ENCODE data around the gene CARD14.
"Not testable (repeated sequence)": the region's sequence is repeated elsewhere in the genome, so short reads cannot be mapped to it uniquely, and the experiment has no call there.

CARD14 gene

GRCh38 chr17:80147035-80147822, 22.6 kb upstream of the CARD14 start, which contains the start of gene EIF4A3:
Gene EIF4A3 (minus strand): TSS chr17:80147128. CDS start chr17:80146961, 167 bp downstream.
- peak; percentile 92 for DNase-seq (ENCODE audit: low read depth)

GRCh38 chr17:80151333-80151732, 18.5 kb upstream of the CARD14 start:
- no peak for DNase-seq (ENCODE audit: low read depth)

GRCh38 chr17:80152081-80152702, 17.6 kb upstream of the CARD14 start:
- no peak for DNase-seq (ENCODE audit: low read depth)

- no peak for DNase-seq (ENCODE audit: low read depth)
Measured at GRCh38 chr17:80153004-80153403, 16.8 kb upstream of the CARD14 start.

GRCh38 chr17:80154166-80154565, 15.7 kb upstream of the CARD14 start:
- DNase-seq (ENCODE audit: low read depth) = no peak

- DNase-seq (ENCODE audit: low read depth) = not testable (repeated sequence)
Measured at GRCh38 chr17:80155600-80155999, 14.2 kb upstream of the CARD14 start.

- DNase-seq (ENCODE audit: low read depth) = no peak
Measured at GRCh38 chr17:80158846-80159245, 11.0 kb upstream of the CARD14 start.

- no peak for DNase-seq (ENCODE audit: low read depth)
Measured at GRCh38 chr17:80160536-80160935, 9.3 kb upstream of the CARD14 start.

GRCh38 chr17:80163336-80163735, 6.5 kb upstream of the CARD14 start:
- no peak for DNase-seq (ENCODE audit: low read depth)

- DNase-seq (ENCODE audit: low read depth) = no peak
Measured at GRCh38 chr17:80164185-80164584, 5.6 kb upstream of the CARD14 start.

- DNase-seq (ENCODE audit: low read depth) = no peak
Measured at GRCh38 chr17:80166446-80166845, 3.4 kb upstream of the CARD14 start.

- no peak for DNase-seq (ENCODE audit: low read depth)
Measured at GRCh38 chr17:80168371-80168770, 1.5 kb upstream of the CARD14 start.

GRCh38 chr17:80169107-80169506, 723 bp upstream of the CARD14 start:
- DNase-seq (ENCODE audit: low read depth) = no peak

- no peak for DNase-seq (ENCODE audit: low read depth)
Measured at GRCh38 chr17:80171681-80172080, 1.9 kb downstream of the CARD14 start.

GRCh38 chr17:80173126-80173525, 3.3 kb downstream of the CARD14 start:
- no peak for DNase-seq (ENCODE audit: low read depth)

- DNase-seq (ENCODE audit: low read depth) = no peak
Measured at GRCh38 chr17:80173916-80174315, 4.1 kb downstream of the CARD14 start.

- no peak for DNase-seq (ENCODE audit: low read depth)
Measured at GRCh38 chr17:80176757-80177156, 6.9 kb downstream of the CARD14 start.

GRCh38 chr17:80177986-80178595, 8.3 kb downstream of the CARD14 start:
- DNase-seq (ENCODE audit: low read depth) = no peak

- DNase-seq (ENCODE audit: low read depth) = no peak
Measured at GRCh38 chr17:80180192-80180591, 10.4 kb downstream of the CARD14 start.

- DNase-seq (ENCODE audit: low read depth) = no peak
Measured at GRCh38 chr17:80181431-80181830, 11.6 kb downstream of the CARD14 start.

- no peak for DNase-seq (ENCODE audit: low read depth)
Measured at GRCh38 chr17:80182118-80182844, 12.5 kb downstream of the CARD14 start.

GRCh38 chr17:80182845-80183223, 13.0 kb downstream of the CARD14 start:
- no peak for DNase-seq (ENCODE audit: low read depth)

Measured in activated T-cell treated with anti-CD3 and anti-CD28 coated beads for 1 hour (primary cell).